Measurements from ENCODE around the gene SLC35G3. TPM values are rescaled to one million over a fixed set of nuclear protein-coding genes. Genes with fewer than 3 reads are reported as not detected.
A peak's percentile ranks its signal among the peaks of the same experiment; 100 is the strongest.
"Not testable (repeated sequence)": the region's sequence is repeated elsewhere in the genome, so short reads cannot be mapped to it uniquely, and the experiment has no call there.

Gene SLC35G3
- polyA plus RNA-seq, 2 of the 4 experiments (the other 2 are of a cell fraction), result not detected

DNA sequence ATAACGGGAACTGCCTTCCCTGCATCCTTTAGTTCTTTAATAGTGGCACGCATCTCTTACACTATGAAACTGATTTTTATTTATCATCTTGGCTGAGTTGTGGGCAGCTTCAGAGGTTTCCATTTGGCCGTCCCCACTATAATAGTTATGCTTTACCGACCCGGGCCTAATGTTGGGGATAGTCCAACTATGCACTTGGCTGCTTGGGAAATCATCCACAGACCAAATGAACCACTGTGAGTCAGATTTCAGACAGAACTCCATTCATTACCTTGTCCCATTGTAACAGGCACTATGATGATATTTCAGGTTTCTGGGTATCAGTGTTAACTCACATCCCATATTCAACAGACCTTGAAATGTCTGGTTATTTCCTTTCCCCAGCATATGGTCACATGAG lies 42.6 kb upstream of the SLC35G3 start (continued):
- no peak for TF ChIP-seq KDM1A (IDR thresholded peaks at IDR 0.05; ENCODE audit: low read depth)
- TF ChIP-seq FOSB (CRISPR knock-in tag; IDR thresholded peaks at IDR 0.05), result no peak

DNA sequence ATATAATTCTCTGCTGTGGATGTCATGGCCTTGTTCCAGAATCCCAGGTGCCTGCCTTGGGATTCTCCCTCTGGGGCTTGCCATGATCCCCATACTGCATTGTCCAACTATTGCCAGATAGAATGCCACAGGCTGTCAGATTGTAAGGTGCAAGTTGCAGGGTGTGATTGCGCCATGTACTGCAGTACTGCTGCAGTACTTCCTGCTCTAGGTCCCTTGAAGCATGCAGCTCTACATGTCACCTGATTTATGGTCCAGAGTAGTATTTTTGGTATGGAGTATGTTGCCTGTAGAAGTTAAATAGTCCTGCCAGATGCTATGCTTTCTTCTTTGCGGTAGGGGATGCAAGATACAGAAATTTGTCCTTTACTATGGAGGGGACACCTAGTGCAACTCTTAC lies 41.7 kb upstream of the SLC35G3 start:
- H3K4me3 ChIP-seq, result no peak overlapping the region
- CTCF ChIA-PET, result interaction anchor here (1.0 kb wide), 1 partner anchor 77 kb away, joined by 3 read pairs; no protein-coding TSS in a partner anchor
- TF ChIP-seq CBX8 (IDR thresholded peaks at IDR 0.05) (no peak), CBX2 (IDR thresholded peaks at IDR 0.05; ENCODE audit: borderline replicate concordance, low read depth) (no peak), FOSL2 (IDR thresholded peaks at IDR 0.05) (no peak), FOSL2 (CRISPR knock-in tag; IDR thresholded peaks at IDR 0.05) (no peak), HMGXB4 (CRISPR knock-in tag; IDR thresholded peaks at IDR 0.05; ENCODE audit: borderline replicate concordance) (no peak), HOXA7 (CRISPR knock-in tag; IDR thresholded peaks at IDR 0.05) (no peak), HOXB5 (CRISPR knock-in tag; IDR thresholded peaks at IDR 0.05) (no peak)
- TF ChIP-seq, protein P1, sequence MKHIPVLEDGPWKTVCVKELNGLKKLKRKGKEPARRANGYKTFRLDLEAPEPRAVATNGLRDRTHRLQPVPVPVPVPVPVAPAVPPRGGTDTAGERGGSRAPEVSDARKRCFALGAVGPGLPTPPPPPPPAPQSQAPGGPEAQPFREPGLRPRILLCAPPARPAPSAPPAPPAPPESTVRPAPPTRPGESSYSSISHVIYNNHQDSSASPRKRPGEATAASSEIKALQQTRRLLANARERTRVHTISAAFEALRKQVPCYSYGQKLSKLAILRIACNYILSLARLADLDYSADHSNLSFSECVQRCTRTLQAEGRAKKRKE (CRISPR knock-in tag; IDR thresholded peaks at IDR 0.05; ENCODE audit: low read depth), result no peak
- TF ChIP-seq, protein P2, sequence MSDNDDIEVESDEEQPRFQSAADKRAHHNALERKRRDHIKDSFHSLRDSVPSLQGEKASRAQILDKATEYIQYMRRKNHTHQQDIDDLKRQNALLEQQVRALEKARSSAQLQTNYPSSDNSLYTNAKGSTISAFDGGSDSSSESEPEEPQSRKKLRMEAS (IDR thresholded peaks at IDR 0.05), result no peak
- WGBS (ENCODE audit: missing lambda C conversion rate), result 83% methylated on average over 2 of the region's 2 CpGs
- POLR2A ChIA-PET, result no interaction called here
- ATAC-seq, result no peak
- no peaks in the 10 kb centered on the region for H3K9me3 ChIP-seq
- H3K27ac ChIP-seq, result no peak overlapping the region
- peaks cover 5% of the 10 kb centered on the region for H3K4me1 ChIP-seq
- FAIRE-seq, result no peak
- no peak overlapping the region for H3K4me2 ChIP-seq
- DNase-seq (ENCODE audit: low read depth in 1 of 2, low spot score in 1 of 2), result no peak

DNA sequence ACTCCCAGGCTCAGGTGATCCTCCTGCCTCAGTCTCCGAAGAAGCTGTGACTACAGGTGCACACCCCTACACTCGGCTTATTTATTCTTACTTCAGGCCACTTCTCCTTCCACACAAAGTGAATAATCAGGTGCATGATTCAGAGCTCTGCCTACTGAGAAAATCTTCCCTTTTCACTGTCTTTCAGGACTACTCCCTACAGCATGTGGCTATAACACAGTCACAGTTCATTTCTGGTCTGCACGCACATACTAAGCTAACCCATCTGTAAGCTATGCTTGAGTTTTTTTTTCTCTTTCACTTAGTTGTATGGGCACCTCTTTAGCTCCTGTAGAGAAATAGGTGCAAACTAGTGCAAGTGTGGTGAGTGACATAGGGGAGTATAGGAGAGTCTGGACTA lies 41.1 kb upstream of the SLC35G3 start:
- Histone ChIP-seq H3K4me2 (no peak overlapping the region), H3K27ac (no peak overlapping the region), H3K4me1 (peaks cover 5% of the 10 kb centered on the region), H3K9me3 (no peaks in the 10 kb centered on the region), H3K4me3 (no peak overlapping the region)
- WGBS (ENCODE audit: missing lambda C conversion rate), result 49% methylated on average over 3 of the region's 3 CpGs
- ChIA-PET CTCF (interaction anchor here (1.0 kb wide), 1 partner anchor 78 kb away, joined by 3 read pairs; no protein-coding TSS in a partner anchor), POLR2A (no interaction called here)
- FAIRE-seq (no peak), DNase-seq (ENCODE audit: low read depth in 1 of 2, low spot score in 1 of 2) (no peak), ATAC-seq (0 out of 6 replicates have a peak, but pooled peaks of 1 of the 2 experiments have one; percentile 20)
- TF ChIP-seq TP53 (CRISPR knock-in tag; IDR thresholded peaks at IDR 0.05), result no peak

DNA sequence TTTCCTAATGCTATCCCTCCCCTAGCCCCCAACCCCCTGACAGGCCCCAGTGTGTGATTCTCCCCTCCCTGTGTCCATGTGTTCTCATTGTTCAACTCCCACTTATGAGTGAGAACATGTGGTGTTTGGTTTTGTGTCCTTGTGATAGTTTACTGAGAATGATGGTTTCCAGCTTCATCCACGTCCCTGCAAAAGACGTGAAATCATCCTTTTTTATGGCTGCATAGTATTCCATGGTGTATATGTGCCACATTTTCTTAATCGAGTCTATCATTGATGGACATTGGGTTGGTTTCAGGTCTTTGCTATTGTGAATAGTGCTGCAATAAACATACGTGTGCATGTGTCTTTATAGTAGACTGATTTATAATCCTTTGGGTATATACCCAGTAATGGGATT lies 40.1 kb upstream of the SLC35G3 start:
- H3K4me3 ChIP-seq; DNase-seq (ENCODE audit: low read depth in 1 of 2, low spot score in 1 of 2); ATAC-seq; FAIRE-seq; H3K4me2 ChIP-seq; H3K9me3 ChIP-seq; H3K4me1 ChIP-seq; CTCF ChIA-PET; H3K27ac ChIP-seq; POLR2A ChIA-PET: not testable (repeated sequence)
- WGBS (ENCODE audit: missing lambda C conversion rate), result 32% methylated on average over 4 of the region's 4 CpGs

DNA sequence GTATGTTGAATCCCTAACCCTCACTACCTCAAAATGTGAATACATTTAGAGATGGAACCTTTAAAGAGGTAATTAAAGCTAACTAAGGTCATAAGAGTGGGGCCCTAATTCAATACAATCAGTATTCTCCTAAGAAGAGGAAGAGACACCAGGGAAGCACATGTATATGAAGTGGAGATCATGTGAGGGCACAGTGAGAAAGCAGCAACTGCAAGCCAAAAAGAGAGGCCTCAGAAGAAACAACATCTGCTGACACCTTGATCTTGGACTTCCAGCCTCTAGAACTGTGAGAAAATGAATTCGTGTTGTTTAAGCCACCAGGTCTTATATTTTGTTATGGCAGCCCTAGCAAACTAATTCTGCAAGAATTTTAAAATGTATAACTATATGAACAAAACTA lies 35.4 kb upstream of the SLC35G3 start:
- FAIRE-seq (no peak), ATAC-seq (no peak), DNase-seq (ENCODE audit: low read depth in 1 of 2, low spot score in 1 of 2) (no peak)
- no peak overlapping the region for H3K27ac ChIP-seq
- no peak overlapping the region for H3K4me2 ChIP-seq
- no peak overlapping the region for H3K4me3 ChIP-seq
- WGBS (ENCODE audit: missing lambda C conversion rate), result 2% methylated on average over 1 of the region's 1 CpG
- CTCF ChIA-PET, result interaction anchor here (1.4 kb wide), 1 partner anchor 310 kb away, joined by 3 read pairs; no protein-coding TSS in a partner anchor
- H3K9me3 ChIP-seq, result no peaks in the 10 kb centered on the region
- no peaks in the 10 kb centered on the region for H3K4me1 ChIP-seq
- TF ChIP-seq ZFP36 (IDR thresholded peaks at IDR 0.05; ENCODE audit: borderline replicate concordance, partially characterized antibody) (no peak), RFX5 (IDR thresholded peaks at IDR 0.05) (no peak), POLR2AphosphoS2 (conservative IDR thresholded peaks at IDR 0.05; ENCODE audit: low read length) (no peak), E2F6 (IDR thresholded peaks at IDR 0.05; ENCODE audit: borderline replicate concordance, low read depth) (no peak), HEYL (CRISPR knock-in tag; IDR thresholded peaks at IDR 0.05) (no peak), TFCP2L1 (CRISPR knock-in tag; IDR thresholded peaks at IDR 0.05) (no peak), RCOR1 (IDR thresholded peaks at IDR 0.05; ENCODE audit: low read depth, low read length) (no peak), KDM5A (IDR thresholded peaks at IDR 0.05) (no peak)
- POLR2A ChIA-PET, result no interaction called here
